HepG2 (cell line): ENCODE results near the gene CARS2. TPM values are rescaled to one million over a fixed set of nuclear protein-coding genes. Genes with fewer than 3 reads are reported as not detected.
A peak's percentile ranks its signal among the peaks of the same experiment; 100 is the strongest.

ENCODE experiments used
- JUNB ChIP-seq: sonication (generic); formaldehyde crosslinking; IDR thresholded peaks from 2 replicates; pipeline ENCODE4 v1.8.0; 2022; ENCODE audit warnings: missing genetic modification reagents, mild to moderate bottlenecking, borderline replicate concordance
- MED13 ChIP-seq: sonication (generic); formaldehyde crosslinking; IDR thresholded peaks from 2 replicates; pipeline ENCODE4 v1.5.0; 2020; ENCODE audit warnings: missing genetic modification reagents
- MZF1 ChIP-seq: sonication (generic); formaldehyde crosslinking; IDR thresholded peaks from 2 replicates; pipeline ENCODE4 v1.8.1; 2023; ENCODE audit warnings: mild to moderate bottlenecking, missing genetic modification reagents, borderline replicate concordance
- NONO ChIP-seq, 2 experiments: fragments of 450-650 bp in 1 of 2; sonication (generic) in 1 of 2; formaldehyde crosslinking in 1 of 2; IDR thresholded peaks in 1 of 2; conservative IDR thresholded peaks in 1 of 2; 2 replicates each; pipeline versions ENCODE4 v1.6.1 to v1.8.0; 2017 to 2022; ENCODE audit warnings: mild to moderate bottlenecking in 1 of 2, missing genetic modification reagents in 1 of 2, moderate library complexity in 1 of 2
- PAX8 ChIP-seq: sonication (generic); formaldehyde crosslinking; IDR thresholded peaks from 2 replicates; pipeline ENCODE4 v1.8.0; 2022; ENCODE audit warnings: mild to moderate bottlenecking, missing genetic modification reagents, borderline replicate concordance
- PHF20 ChIP-seq: sonication (generic); formaldehyde crosslinking; IDR thresholded peaks from 2 replicates; pipeline ENCODE4 v1.5.0; 2020; ENCODE audit warnings: mild to moderate bottlenecking, missing genetic modification reagents
- SOX13 ChIP-seq, 3 experiments: fragments of 450-650 bp in 1 of 3; sonication (generic) in 1 of 3; formaldehyde crosslinking in 1 of 3; IDR thresholded peaks in 2 of 3; conservative IDR thresholded peaks in 1 of 3; 2 replicates each; pipeline versions ENCODE4 v1.5.0 to v1.6.1; 2016 to 2020; ENCODE audit warnings: antibody characterized with exemption in 1 of 3, mild to moderate bottlenecking in 1 of 3, missing compliant biosample characterization in 1 of 3, missing genetic modification reagents in 1 of 3, moderate library complexity in 1 of 3
- ZFP36 ChIP-seq: fragments of 150-350 bp; IDR thresholded peaks from 2 replicates; pipeline ENCODE4 v1.6.1; 2018; ENCODE audit warnings: borderline replicate concordance, low read length, low read depth; ENCODE audit not compliant: partially characterized antibody
- ZFX ChIP-seq: sonication (generic); formaldehyde crosslinking; IDR thresholded peaks from 2 replicates; pipeline ENCODE4 v1.4.0; 2020; ENCODE audit warnings: mild to moderate bottlenecking, low read depth, missing genetic modification reagents, moderate library complexity
- ZNF10 ChIP-seq: sonication (generic); formaldehyde crosslinking; IDR thresholded peaks from 2 replicates; pipeline ENCODE4 v1.4.0; 2020; ENCODE audit warnings: mild to moderate bottlenecking, low read depth, missing genetic modification reagents, borderline replicate concordance
- ZNF232 ChIP-seq: sonication (generic); formaldehyde crosslinking; IDR thresholded peaks from 2 replicates; pipeline ENCODE4 v1.4.0; 2020; ENCODE audit warnings: missing genetic modification reagents, borderline replicate concordance
- ZNF263 ChIP-seq: sonication (generic); formaldehyde crosslinking; IDR thresholded peaks from 2 replicates; pipeline ENCODE4 v1.4.0; 2020; ENCODE audit warnings: missing genetic modification reagents
- ZNF451 ChIP-seq: sonication (generic); formaldehyde crosslinking; IDR thresholded peaks from 2 replicates; pipeline ENCODE4 v1.5.0; 2020; ENCODE audit warnings: mild to moderate bottlenecking, missing genetic modification reagents
- ZNF777 ChIP-seq: sonication (generic); formaldehyde crosslinking; IDR thresholded peaks from 2 replicates; pipeline ENCODE4 v1.4.0; 2020; ENCODE audit warnings: missing genetic modification reagents
- ZNF83 ChIP-seq: sonication (generic); formaldehyde crosslinking; IDR thresholded peaks from 2 replicates; pipeline ENCODE4 v1.4.0; 2020; ENCODE audit warnings: missing genetic modification reagents, mild to moderate bottlenecking, borderline replicate concordance
- polyA plus RNA-seq, 8 experiments: library from polyadenylated mRNA; depleted of rRNA in 3 of 8; stranded (reverse) in 7 of 8; unstranded in 1 of 8; fragments of >200 nt; fragmentation: Illumina TruSeq in 4 of 8; extraction: Trizol in 4 of 8; gene quantifications; 2 replicates each; pipeline versions ENCODE4 v1.2.1 to v1.2.3, GENCODE V29; 2011 to 2016; ENCODE audit warnings: low read depth in 4 of 8, missing spikeins in 1 of 8, mixed read lengths in 1 of 8; ENCODE audit not compliant: insufficient read depth in 1 of 8
- total RNA-seq, 5 experiments: library from RNA; depleted of rRNA; stranded (reverse); fragments of >200 nt; fragmentation: Illumina TruSeq; extraction: Trizol; gene quantifications; 2 replicates each; pipeline ENCODE4 v1.2.3, GENCODE V29; 2016; ENCODE audit warnings: low read depth in 1 of 5
- TF ChIP-seq, protein P1 (sequence below): IDR thresholded peaks from 2 replicates; pipeline ENCODE4 v1.6.1; 2016
- TF ChIP-seq, protein P2 (sequence below): sonication (generic); formaldehyde crosslinking; IDR thresholded peaks from 2 replicates; pipeline ENCODE4 v1.8.0; 2022; ENCODE audit warnings: missing genetic modification reagents, mild to moderate bottlenecking, borderline replicate concordance
- TF ChIP-seq, protein P3 (sequence below): sonication (generic); formaldehyde crosslinking; IDR thresholded peaks from 2 replicates; pipeline ENCODE4 v1.4.0; 2020; ENCODE audit warnings: missing genetic modification reagents
- TF ChIP-seq, protein P4 (sequence below): sonication (generic); formaldehyde crosslinking; IDR thresholded peaks from 2 replicates; pipeline ENCODE4 v1.4.0; 2020; ENCODE audit warnings: mild to moderate bottlenecking, missing genetic modification reagents
- TF ChIP-seq, protein P5 (sequence below): sonication (generic); formaldehyde crosslinking; conservative IDR thresholded peaks from 2 replicates; pipeline ENCODE4 v1.8.0; 2022; ENCODE audit warnings: missing genetic modification reagents

CARS2 gene
- total and polyA plus RNA-seq, 2 of the 13 experiments (the other 11 are each of a cell fraction or from before 2014, with no cell fraction given): 41.1 to 59.3 TPM

DNA sequence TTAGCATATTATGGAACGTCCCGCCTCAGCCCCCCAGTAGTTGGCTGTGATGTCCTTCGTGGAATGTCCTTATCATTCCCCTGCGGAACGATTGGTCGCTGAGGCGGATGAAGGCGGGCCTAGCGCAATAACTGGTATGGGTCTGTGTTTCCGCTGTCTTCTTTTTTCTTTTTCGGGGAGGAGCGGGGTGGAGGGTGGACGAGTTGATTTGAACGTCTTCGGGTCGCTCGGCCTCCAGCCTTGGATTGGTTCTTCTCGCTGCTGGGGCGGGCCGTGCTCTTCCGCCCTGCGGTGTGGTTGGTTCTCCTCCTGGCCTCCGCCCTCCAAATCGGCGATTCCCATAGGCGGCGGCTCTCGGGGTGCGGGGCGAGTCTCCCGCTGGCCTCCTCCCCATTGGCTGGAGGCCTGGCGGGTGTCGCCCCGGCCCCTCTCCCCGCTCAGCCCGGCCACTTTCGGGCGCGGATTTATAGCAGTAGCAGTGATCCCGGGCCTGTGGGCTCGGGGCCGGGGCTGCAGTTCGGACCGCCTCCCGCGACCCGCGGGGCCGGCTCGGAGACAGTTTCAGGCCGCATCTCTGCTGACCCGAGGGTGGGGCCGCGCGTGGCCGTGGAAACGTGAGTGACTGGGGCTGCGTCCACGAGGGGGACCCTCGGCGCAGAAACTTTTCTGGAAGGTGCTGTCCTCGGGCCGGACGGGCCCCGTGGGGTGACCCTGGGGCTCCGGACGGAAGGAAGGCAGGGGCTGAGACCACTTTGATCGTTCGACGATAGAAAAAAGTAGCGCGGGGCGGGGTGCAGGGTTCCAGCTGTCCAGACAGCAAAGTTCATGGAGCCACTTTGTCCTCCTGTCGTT, 9.7 kb upstream of the CARS2 start (continued):
- TF ChIP-seq ZFX (CRISPR knock-in tag) (peak; percentile 84), ZNF451 (CRISPR knock-in tag) (no peak), PHF20 (CRISPR knock-in tag) (peak; percentile 47), MZF1 (CRISPR knock-in tag) (no peak), MED13 (0 out of 2 replicates have a peak, but pooled peaks have one; percentile 56), JUNB (no peak; the same call in 1 of the 2 replicates), SOX13 (IDR thresholded peaks at IDR 0.05) (no peak), SOX13 (CRISPR knock-in tag; conservative IDR thresholded peaks at IDR 0.05 in 1 of 2, IDR thresholded peaks at IDR 0.05 in 1 of 2) (no peak), ZNF83 (CRISPR knock-in tag) (no peak), ZNF777 (peak; percentile 55), NONO (IDR thresholded peaks at IDR 0.05) (no peak), NONO (CRISPR knock-in tag; conservative IDR thresholded peaks at IDR 0.05) (peak; percentile 58), ZFP36 (no peak), ZNF10 (no peak), ZNF263 (CRISPR knock-in tag) (peak; percentile 28; the same call in 1 of the 2 replicates), PAX8 (CRISPR knock-in tag) (no peak), ZNF232 (CRISPR knock-in tag) (peak; percentile 76; the same call in 1 of the 2 replicates)
- TF ChIP-seq, protein P1, sequence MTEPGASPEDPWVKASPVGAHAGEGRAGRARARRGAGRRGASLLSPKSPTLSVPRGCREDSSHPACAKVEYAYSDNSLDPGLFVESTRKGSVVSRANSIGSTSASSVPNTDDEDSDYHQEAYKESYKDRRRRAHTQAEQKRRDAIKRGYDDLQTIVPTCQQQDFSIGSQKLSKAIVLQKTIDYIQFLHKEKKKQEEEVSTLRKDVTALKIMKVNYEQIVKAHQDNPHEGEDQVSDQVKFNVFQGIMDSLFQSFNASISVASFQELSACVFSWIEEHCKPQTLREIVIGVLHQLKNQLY (CRISPR knock-in tag): 0 out of 2 replicates have a peak, but pooled peaks have one; percentile 5
- TF ChIP-seq, protein P2, sequence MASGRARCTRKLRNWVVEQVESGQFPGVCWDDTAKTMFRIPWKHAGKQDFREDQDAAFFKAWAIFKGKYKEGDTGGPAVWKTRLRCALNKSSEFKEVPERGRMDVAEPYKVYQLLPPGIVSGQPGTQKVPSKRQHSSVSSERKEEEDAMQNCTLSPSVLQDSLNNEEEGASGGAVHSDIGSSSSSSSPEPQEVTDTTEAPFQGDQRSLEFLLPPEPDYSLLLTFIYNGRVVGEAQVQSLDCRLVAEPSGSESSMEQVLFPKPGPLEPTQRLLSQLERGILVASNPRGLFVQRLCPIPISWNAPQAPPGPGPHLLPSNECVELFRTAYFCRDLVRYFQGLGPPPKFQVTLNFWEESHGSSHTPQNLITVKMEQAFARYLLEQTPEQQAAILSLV (CRISPR knock-in tag): no peak
- TF ChIP-seq, protein P3, sequence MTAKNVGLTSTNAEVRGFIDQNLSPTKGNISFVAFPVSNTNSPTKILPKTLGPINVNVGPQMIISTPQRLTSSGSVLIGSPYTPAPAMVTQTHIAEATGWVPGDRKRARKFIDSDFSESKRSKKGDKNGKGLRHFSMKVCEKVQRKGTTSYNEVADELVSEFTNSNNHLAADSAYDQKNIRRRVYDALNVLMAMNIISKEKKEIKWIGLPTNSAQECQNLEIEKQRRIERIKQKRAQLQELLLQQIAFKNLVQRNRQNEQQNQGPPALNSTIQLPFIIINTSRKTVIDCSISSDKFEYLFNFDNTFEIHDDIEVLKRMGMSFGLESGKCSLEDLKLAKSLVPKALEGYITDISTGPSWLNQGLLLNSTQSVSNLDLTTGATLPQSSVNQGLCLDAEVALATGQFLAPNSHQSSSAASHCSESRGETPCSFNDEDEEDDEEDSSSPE (CRISPR knock-in tag): peak; percentile 77
- TF ChIP-seq, protein P4, sequence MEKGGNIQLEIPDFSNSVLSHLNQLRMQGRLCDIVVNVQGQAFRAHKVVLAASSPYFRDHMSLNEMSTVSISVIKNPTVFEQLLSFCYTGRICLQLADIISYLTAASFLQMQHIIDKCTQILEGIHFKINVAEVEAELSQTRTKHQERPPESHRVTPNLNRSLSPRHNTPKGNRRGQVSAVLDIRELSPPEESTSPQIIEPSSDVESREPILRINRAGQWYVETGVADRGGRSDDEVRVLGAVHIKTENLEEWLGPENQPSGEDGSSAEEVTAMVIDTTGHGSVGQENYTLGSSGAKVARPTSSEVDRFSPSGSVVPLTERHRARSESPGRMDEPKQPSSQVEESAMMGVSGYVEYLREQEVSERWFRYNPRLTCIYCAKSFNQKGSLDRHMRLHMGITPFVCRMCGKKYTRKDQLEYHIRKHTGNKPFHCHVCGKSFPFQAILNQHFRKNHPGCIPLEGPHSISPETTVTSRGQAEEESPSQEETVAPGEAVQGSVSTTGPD (CRISPR knock-in tag): no peak
- TF ChIP-seq, protein P5, sequence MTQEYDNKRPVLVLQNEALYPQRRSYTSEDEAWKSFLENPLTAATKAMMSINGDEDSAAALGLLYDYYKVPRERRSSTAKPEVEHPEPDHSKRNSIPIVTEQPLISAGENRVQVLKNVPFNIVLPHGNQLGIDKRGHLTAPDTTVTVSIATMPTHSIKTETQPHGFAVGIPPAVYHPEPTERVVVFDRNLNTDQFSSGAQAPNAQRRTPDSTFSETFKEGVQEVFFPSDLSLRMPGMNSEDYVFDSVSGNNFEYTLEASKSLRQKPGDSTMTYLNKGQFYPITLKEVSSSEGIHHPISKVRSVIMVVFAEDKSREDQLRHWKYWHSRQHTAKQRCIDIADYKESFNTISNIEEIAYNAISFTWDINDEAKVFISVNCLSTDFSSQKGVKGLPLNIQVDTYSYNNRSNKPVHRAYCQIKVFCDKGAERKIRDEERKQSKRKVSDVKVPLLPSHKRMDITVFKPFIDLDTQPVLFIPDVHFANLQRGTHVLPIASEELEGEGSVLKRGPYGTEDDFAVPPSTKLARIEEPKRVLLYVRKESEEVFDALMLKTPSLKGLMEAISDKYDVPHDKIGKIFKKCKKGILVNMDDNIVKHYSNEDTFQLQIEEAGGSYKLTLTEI (CRISPR knock-in tag): no peak
